Endometrium (tissue), 2 donors: ENCODE data around the gene IL17C.

Experiments
- FAIRE-seq: peaks from 2 replicates; lab custom pipeline; 2012; peaks lifted over from hg19 to GRCh38; lab: Jason Lieb, UNC
- donor health status: control.
- donor health status: control.

The IL17C gene

GRCh38 chr16:88685156-88686061 is 47.0 kb downstream of the IL17C start:
- FAIRE-seq, result no peak

DNA sequence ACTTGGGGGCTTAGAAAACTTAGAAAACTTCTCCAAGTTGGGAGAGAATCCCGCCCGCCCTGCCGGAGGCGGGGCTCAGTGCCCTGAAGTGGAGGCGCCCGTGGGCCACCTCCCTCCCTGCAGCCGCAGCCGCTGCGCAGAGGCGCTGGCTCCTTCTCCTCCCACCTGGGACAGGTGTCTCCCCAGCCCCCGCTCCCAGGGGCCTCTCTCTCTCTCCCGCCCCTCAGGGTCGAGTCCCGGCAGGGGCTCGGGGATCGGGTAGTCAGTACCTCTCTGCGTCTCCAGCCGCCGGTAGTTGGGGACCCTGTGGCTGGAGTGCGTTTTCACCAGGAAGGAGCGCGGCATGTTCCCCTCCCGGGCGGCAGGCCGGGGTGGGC is 47.7 kb downstream of the IL17C start:
- FAIRE-seq, result no peak

DNA sequence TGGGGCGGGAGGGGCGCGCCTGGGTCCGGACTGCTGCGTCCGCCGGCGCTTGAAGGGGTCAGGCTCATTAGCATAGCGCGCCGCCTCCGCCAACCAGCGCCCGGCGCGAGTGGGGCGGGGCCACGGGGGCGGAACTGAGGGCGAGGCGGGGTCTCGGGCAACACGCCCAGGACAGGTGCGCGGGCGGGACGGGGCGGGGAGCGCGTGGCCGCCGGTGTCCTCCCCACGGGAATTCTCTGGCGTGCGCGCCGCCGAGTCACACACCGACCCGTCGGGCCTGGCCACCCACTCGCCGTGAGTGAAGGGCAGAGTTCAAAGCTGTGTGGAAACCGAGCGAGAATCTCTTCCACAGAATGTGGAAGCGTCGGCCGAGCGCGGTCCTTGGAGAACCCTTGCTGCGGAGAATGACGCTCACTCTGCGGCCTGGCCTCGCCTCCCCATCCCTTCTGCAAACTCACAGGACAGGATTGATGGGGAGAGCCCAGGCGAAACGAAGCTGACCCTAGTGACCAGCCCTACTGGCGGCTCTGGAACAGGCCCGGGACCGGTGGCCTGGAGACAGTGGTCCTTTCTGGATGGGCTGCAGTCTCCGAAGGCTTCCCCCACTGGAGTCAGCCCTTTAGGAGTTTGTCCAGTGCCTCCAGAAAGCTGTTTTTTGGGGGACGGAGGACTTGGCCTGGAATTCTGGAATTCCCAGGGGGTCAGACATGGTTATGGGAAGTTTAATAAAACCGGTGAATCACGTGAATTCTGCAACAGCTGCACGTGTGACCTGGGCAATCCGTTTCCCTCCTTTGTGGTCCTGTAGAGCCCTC is 48.3 kb downstream of the IL17C start, which contains the start of gene SNAI3:
Gene SNAI3, minus strand, starts transcription at position 69 of the 815 bp plus-strand sequence. CDS start 101 bp downstream, outside the sequence.
- no peak for FAIRE-seq

DNA sequence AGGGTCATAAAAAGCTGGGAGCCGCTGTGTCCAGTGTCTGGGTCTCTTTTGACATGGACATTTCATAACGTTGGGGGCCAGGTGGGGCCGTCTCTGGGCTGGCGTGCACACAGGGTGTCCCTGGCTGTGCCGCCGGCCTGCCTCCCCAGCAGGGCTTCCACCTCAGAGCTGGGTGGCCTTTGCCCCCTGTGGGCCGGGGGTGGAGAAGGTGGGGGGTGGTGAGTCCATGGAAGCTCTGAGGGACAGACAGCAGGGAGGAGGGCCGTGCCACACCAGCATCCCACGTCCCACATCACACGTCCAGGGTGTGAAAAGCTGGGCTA is 48.8 kb downstream of the IL17C start:
- FAIRE-seq, result no peak

DNA sequence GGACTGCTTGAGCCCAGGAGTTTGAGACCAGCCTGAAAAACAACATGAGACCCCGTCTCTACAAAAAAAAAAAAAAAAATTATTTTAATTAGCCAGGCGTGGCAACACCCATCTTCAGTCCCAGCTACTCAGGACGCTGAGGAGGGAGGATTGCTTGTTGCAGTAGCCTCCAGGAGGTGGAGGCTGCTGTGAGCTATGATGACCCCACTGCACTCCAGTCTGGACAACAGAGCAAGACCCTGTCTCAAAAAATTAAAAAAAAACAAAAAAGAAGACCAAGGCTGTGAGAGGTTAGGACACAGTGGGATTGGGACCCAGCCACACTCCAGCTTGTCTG is 49.3 kb downstream of the IL17C start:
- FAIRE-seq, result no peak

DNA sequence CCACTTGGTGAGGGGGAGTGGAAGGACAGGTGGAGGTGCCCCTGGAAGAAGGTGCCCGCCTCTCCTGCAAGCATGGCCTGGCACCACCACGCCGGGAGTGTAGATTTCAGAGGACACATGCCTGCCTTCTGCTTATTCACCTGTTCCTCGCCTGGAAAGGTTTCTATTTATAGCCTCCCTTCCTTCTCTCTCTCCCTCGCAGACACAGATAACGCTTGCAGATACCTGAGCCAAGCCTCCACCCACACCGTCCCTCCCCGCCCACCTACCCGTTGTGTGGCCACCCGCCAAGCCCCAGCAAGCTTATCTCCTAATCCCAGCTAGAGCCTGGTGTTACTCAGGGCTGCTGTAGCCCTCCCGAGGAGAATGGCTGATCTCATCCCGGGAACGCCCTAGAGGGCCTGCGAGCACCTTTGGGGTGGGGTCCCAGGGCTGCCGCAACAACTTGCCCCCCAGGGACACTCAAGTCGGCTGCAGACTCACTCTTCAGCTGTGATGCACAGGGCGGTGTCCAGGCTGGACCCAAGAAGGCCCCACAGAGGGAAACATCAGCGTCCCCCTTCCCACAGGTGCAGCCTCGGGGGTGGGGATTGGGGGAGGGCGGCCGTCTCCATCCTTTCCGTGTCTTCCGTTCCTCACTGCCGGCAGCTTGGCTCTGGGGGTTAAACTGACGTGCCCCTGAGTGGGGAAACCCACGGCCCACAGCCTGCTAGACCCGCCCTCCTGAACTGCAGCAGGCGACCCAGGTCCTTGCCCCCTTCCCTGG is 49.8 kb downstream of the IL17C start:
- no peak for FAIRE-seq
